SK-N-SH (cell line): ENCODE results near the gene AUTS2. TPM values are rescaled to one million over a fixed set of nuclear protein-coding genes. Genes with fewer than 3 reads are reported as not detected.

Experiments used
- CTCF ChIA-PET: fragments of 300-600, 350-600 bp; formaldehyde crosslinking; extraction: SDS; loops from one replicate; lab custom pipeline; 2021; lab: Yijun Ruan, JAX
- POLR2A ChIA-PET: fragments of 350-600 bp; sonication (Branson Sonifier 250); formaldehyde crosslinking; extraction: SDS; loops from one replicate; lab custom pipeline; 2020; ENCODE audit warnings: antibody characterized with exemption, inconsistent platforms; lab: Yijun Ruan, JAX
- DNase-seq: peaks from one replicate; pipeline ENCODE4 v3.0.0; 2012
- H2AFZ ChIP-seq: fragments of 200-600 bp; sonication (generic); 2 replicates; pipeline ENCODE4 v1.8.1; 2016; ENCODE audit warnings: antibody characterized with exemption, mild to moderate bottlenecking, low read depth
- H3F3A ChIP-seq: fragments of 200-600 bp; sonication (generic); replicated peaks from 2 replicates; pipeline ENCODE3; 2016; ENCODE audit warnings: antibody characterized with exemption, mild to moderate bottlenecking; ENCODE audit not compliant: insufficient read depth
- H3K27ac ChIP-seq, 2 experiments: fragments of 200-500 bp in 1 of 2; fragments of 200-600 bp in 1 of 2; sonication (Bioruptor generic) in 1 of 2; sonication (generic), shearing (Covaris generic) in 1 of 2; 2 replicates each; pipeline versions ENCODE4 v1.5.1 to v1.6.1; 2014 to 2016; ENCODE audit warnings: low read depth in 2 of 2, inconsistent platforms in 1 of 2, low read length in 1 of 2, mild to moderate bottlenecking in 1 of 2, mixed read lengths in 1 of 2
- H3K27me3 ChIP-seq: fragments of 200-600 bp; sonication (generic), shearing (Covaris generic); 2 replicates; pipeline ENCODE4 v1.6.1; 2016; ENCODE audit warnings: mixed run types; ENCODE audit not compliant: insufficient read depth
- H3K36me3 ChIP-seq, 2 experiments: fragments of 200-500 bp in 1 of 2; fragments of 200-600 bp in 1 of 2; sonication (Bioruptor generic) in 1 of 2; sonication (generic) in 1 of 2; replicated peaks in 1 of 2; 2 replicates each; pipeline versions ENCODE3 to v1.5.1; 2014 to 2016; ENCODE audit warnings: low read length in 1 of 2, mild to moderate bottlenecking in 1 of 2; ENCODE audit not compliant: insufficient read depth in 2 of 2, control insufficient read depth in 1 of 2
- H3K4me1 ChIP-seq, 2 experiments: fragments of 200-500 bp in 1 of 2; fragments of 200-600 bp in 1 of 2; sonication (Bioruptor generic) in 1 of 2; sonication (generic), shearing (Covaris generic) in 1 of 2; 2 replicates each; pipeline versions ENCODE4 v1.5.1 to v1.6.1; 2014 to 2016; ENCODE audit warnings: low read depth in 1 of 2, low read length in 1 of 2, mixed run types in 1 of 2; ENCODE audit not compliant: insufficient read depth in 2 of 2, control insufficient read depth in 1 of 2
- H3K4me2 ChIP-seq: fragments of 200-600 bp; sonication (generic), shearing (Covaris generic); 2 replicates; pipeline ENCODE4 v1.6.1; 2017; ENCODE audit warnings: mixed run types
- H3K4me3 ChIP-seq, 2 experiments: fragments of 200-500 bp in 1 of 2; fragments of 200-600 bp in 1 of 2; sonication (Bioruptor generic) in 1 of 2; sonication (generic), shearing (Covaris generic) in 1 of 2; 2 replicates each; pipeline versions ENCODE4 v1.5.1 to v1.8.1; 2014 to 2016; ENCODE audit warnings: low read depth in 2 of 2, inconsistent platforms in 1 of 2, low read length in 1 of 2, mild to moderate bottlenecking in 1 of 2, mixed read lengths in 1 of 2, moderate library complexity in 1 of 2
- H3K79me2 ChIP-seq: fragments of 200-600 bp; sonication (generic); 2 replicates; pipeline ENCODE4 v1.8.1; 2017; ENCODE audit warnings: mild to moderate bottlenecking; ENCODE audit not compliant: insufficient read depth
- H3K9ac ChIP-seq: fragments of 200-600 bp; sonication (generic); 2 replicates; pipeline ENCODE4 v1.6.1; 2017; ENCODE audit warnings: mixed run types
- H3K9me2 ChIP-seq: fragments of 200-600 bp; sonication (generic); 2 replicates; pipeline ENCODE4 v1.6.1; 2017; ENCODE audit warnings: mixed run types
- H3K9me3 ChIP-seq: fragments of 200-600 bp; sonication (generic); 2 replicates; pipeline ENCODE4 v1.6.1; 2017; ENCODE audit warnings: mixed run types, mild to moderate bottlenecking, moderate library complexity
- H4K20me1 ChIP-seq: fragments of 200-600 bp; sonication (generic); 2 replicates; pipeline ENCODE4 v1.6.1; 2017; ENCODE audit warnings: mild to moderate bottlenecking, mixed run types; ENCODE audit not compliant: insufficient read depth
- ELF1 ChIP-seq: IDR thresholded peaks from 2 replicates; pipeline ENCODE4 v1.4.0; 2012
- EP300 ChIP-seq, 2 experiments: IDR thresholded peaks; 2 replicates each; pipeline versions ENCODE4 v1.4.0 to v1.6.1; 2012; ENCODE audit warnings: borderline replicate concordance in 1 of 2, low read depth in 1 of 2, low read length in 1 of 2
- EZH2phosphoT487 ChIP-seq: fragments of 200-600 bp; sonication (generic); IDR thresholded peaks from 2 replicates; pipeline ENCODE4 v1.6.1; 2017; ENCODE audit warnings: low read depth, mixed run types, mild to moderate bottlenecking, antibody characterized with exemption, moderate library complexity, borderline replicate concordance
- FOSL2 ChIP-seq: IDR thresholded peaks from 2 replicates; pipeline ENCODE4 v1.4.0; 2012; ENCODE audit warnings: low read depth, mild to moderate bottlenecking, moderate library complexity, borderline replicate concordance
- FOXM1 ChIP-seq: IDR thresholded peaks from 2 replicates; pipeline ENCODE4 v1.4.0; 2012; ENCODE audit warnings: low read depth, mild to moderate bottlenecking
- NRF1 ChIP-seq: IDR thresholded peaks from 2 replicates; pipeline ENCODE4 v1.6.1; 2012; ENCODE audit warnings: low read depth, mild to moderate bottlenecking, low read length
- PBX3 ChIP-seq: IDR thresholded peaks from 2 replicates; pipeline ENCODE4; 2012
- POLR2AphosphoS5 ChIP-seq: IDR thresholded peaks from 2 replicates; pipeline ENCODE4 v1.6.1; 2012; ENCODE audit warnings: low read depth, low read length
- RAD21 ChIP-seq: IDR thresholded peaks from 2 replicates; pipeline ENCODE4 v1.6.1; 2012; ENCODE audit warnings: mild to moderate bottlenecking, low read length
- RCOR1 ChIP-seq: fragments of 150-350 bp; IDR thresholded peaks from 2 replicates; pipeline ENCODE4 v1.6.1; 2017; ENCODE audit warnings: antibody characterized with exemption, low read length
- REST ChIP-seq: IDR thresholded peaks from 2 replicates; pipeline ENCODE4 v1.6.1; 2012; ENCODE audit warnings: mild to moderate bottlenecking, low read depth, low read length, moderate library complexity
- SIN3A ChIP-seq: IDR thresholded peaks from 2 replicates; pipeline ENCODE4 v1.6.1; 2012; ENCODE audit warnings: low read depth, mild to moderate bottlenecking, low read length, moderate library complexity, borderline replicate concordance
- TEAD4 ChIP-seq: IDR thresholded peaks from 2 replicates; pipeline ENCODE4 v1.4.0; 2012; ENCODE audit warnings: mild to moderate bottlenecking, borderline replicate concordance; ENCODE audit not compliant: insufficient read depth
- USF2 ChIP-seq: fragments of 150-350 bp; IDR thresholded peaks from 2 replicates; pipeline ENCODE4 v1.6.1; 2017; ENCODE audit warnings: antibody characterized with exemption, low read length, low read depth, borderline replicate concordance
- YY1 ChIP-seq: IDR thresholded peaks from 2 replicates; pipeline ENCODE4 v1.4.0; 2012; ENCODE audit warnings: low read depth, mild to moderate bottlenecking
- WGBS: methylation state at CpG from one replicate; pipeline ENCODE4 v1.1.6; 2017; ENCODE audit warnings: low lambda C conversion rate; 5-methylcytosine and 5-hydroxymethylcytosine counted together
- polyA plus RNA-seq, 3 experiments: library from polyadenylated mRNA; depleted of rRNA; stranded (reverse); fragments of >200 nt; gene quantifications; 2 replicates each; pipeline ENCODE4 v1.2.3, GENCODE V29; 2012
- TF ChIP-seq, protein P1 (sequence below): IDR thresholded peaks from 2 replicates; pipeline ENCODE4 v1.4.0; 2012; ENCODE audit warnings: low read depth
- TF ChIP-seq, protein P2 (sequence below): IDR thresholded peaks from 2 replicates; pipeline ENCODE4 v1.4.0; 2012; ENCODE audit warnings: low read depth, borderline replicate concordance

The AUTS2 gene
- polyA plus RNA-seq, 1 of the 3 experiments (the other 2 are of a cell fraction) = 15.6 TPM

- 92% methylated on average over 3 of the region's 3 CpGs for WGBS
Observed at GRCh38 chr7:70239918-70240317, 641.6 kb downstream of the AUTS2 start.

GRCh38 chr7:70240873-70241272, 642.6 kb downstream of the AUTS2 start:
- ChIA-PET CTCF (interaction anchor here (0.6 to 2.3 kb wide), 5 partner anchors 11 to 17 kb away, joined by 3 to 6 read pairs (median 3); no protein-coding TSS in a partner anchor), POLR2A (no interaction called here)
- Histone ChIP-seq H3K27me3 (no peaks in the 10 kb centered on the region), H3K36me3 (no peaks in the 10 kb centered on the region), H3K9me3 (no peaks in the 10 kb centered on the region), H3K4me3 (no peak overlapping the region), H2AFZ (no peak overlapping the region), H3K79me2 (no peaks in the 10 kb centered on the region), H3K27ac (no peak overlapping the region), H3K9ac (no peak overlapping the region), H3F3A (no peaks in the 10 kb centered on the region), H3K9me2 (no peaks in the 10 kb centered on the region), H3K4me1 (peaks cover 0 to 13% of the 10 kb centered on the region in 2 experiments; a peak in 2 of 4 replicates), H3K4me2 (no peak overlapping the region), H4K20me1 (no peaks in the 10 kb centered on the region)
- DNase-seq = no peak
- 91% methylated on average over 2 of the region's 2 CpGs for WGBS
- TF ChIP-seq POLR2AphosphoS5 = no peak
- TF ChIP-seq RAD21 = no peak
- TF ChIP-seq, protein P1, sequence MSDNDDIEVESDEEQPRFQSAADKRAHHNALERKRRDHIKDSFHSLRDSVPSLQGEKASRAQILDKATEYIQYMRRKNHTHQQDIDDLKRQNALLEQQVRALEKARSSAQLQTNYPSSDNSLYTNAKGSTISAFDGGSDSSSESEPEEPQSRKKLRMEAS = no peak
- no peak for TF ChIP-seq EP300 (IDR thresholded peaks at IDR 0.05; ENCODE audit: borderline replicate concordance in 1 of 2, low read depth in 1 of 2, low read length in 1 of 2)
- TF ChIP-seq PBX3 = no peak
- TF ChIP-seq ELF1 = no peak
- no peak for TF ChIP-seq REST
- TF ChIP-seq SIN3A = no peak
- TF ChIP-seq FOSL2 = no peak
- no peak for TF ChIP-seq EZH2phosphoT487
- TF ChIP-seq YY1 = no peak
- TF ChIP-seq RCOR1 = no peak
- no peak for TF ChIP-seq NRF1
- TF ChIP-seq TEAD4 = no peak
- TF ChIP-seq, protein P2, sequence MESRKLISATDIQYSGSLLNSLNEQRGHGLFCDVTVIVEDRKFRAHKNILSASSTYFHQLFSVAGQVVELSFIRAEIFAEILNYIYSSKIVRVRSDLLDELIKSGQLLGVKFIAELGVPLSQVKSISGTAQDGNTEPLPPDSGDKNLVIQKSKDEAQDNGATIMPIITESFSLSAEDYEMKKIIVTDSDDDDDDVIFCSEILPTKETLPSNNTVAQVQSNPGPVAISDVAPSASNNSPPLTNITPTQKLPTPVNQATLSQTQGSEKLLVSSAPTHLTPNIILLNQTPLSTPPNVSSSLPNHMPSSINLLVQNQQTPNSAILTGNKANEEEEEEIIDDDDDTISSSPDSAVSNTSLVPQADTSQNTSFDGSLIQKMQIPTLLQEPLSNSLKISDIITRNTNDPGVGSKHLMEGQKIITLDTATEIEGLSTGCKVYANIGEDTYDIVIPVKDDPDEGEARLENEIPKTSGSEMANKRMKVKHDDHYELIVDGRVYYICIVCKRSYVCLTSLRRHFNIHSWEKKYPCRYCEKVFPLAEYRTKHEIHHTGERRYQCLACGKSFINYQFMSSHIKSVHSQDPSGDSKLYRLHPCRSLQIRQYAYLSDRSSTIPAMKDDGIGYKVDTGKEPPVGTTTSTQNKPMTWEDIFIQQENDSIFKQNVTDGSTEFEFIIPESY = no peak
- no peak for TF ChIP-seq USF2
- TF ChIP-seq FOXM1 = no peak

More at GRCh38 chr7:70239918-70240317, 641.6 kb downstream of the AUTS2 start:
- TF ChIP-seq EZH2phosphoT487 (no peak), NRF1 (no peak)
- TF ChIP-seq, all 33 proteins: peak for 0
- Histone ChIP-seq H3K27ac (no peak overlapping the region), H3F3A (no peaks in the 10 kb centered on the region), H3K4me3 (no peak overlapping the region), H3K27me3 (no peaks in the 10 kb centered on the region), H3K9ac (no peak overlapping the region), H3K9me2 (no peaks in the 10 kb centered on the region), H3K36me3 (no peaks in the 10 kb centered on the region), H3K4me1 (peaks cover 0 to 13% of the 10 kb centered on the region in 2 experiments; a peak in 2 of 4 replicates), H4K20me1 (no peaks in the 10 kb centered on the region), H3K9me3 (no peaks in the 10 kb centered on the region), H3K79me2 (no peaks in the 10 kb centered on the region), H3K4me2 (no peak overlapping the region), H2AFZ (no peak overlapping the region)
- no peak for DNase-seq
- CTCF ChIA-PET = interaction anchor here (0.6 to 2.3 kb wide), 3 partner anchors 10 to 16 kb away, joined by 3 to 6 read pairs (median 3); no protein-coding TSS in a partner anchor
- POLR2A ChIA-PET = no interaction called here
